Measurements from ENCODE around the gene TMPRSS11A. TPM values are rescaled to one million over a fixed set of nuclear protein-coding genes. Genes with fewer than 3 reads are reported as not detected.

The TMPRSS11A gene
- total and polyA plus RNA-seq, 2 experiments from 2014 or later: not detected

DNA sequence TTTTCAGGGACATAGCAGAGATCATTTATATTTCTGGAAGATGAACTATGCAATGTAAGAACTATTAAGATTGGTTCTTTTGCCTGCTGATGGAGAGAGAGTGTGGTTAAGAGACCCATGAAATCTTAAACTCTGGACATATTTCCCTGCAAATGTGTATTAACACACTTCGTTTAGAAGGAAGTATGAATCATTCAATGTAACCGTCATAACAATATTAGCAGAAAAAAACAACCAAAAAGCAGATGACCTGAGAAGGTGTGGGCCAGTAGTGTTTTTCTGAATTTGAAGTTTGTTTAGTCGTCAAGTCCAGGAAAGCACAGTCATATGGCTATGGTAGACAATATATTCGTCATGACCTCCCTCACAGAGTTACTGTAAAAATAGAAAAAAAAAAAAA is 77.0 kb downstream of the TMPRSS11A start:
- H2AFZ ChIP-seq: no peak overlapping the region
- H3K9me3 Mint-ChIP-seq: no peaks in the 10 kb centered on the region

More for the DNA sequence above, 77.0 kb downstream of the TMPRSS11A start:
- no peak for TF ChIP-seq STAT1 (IDR thresholded peaks at IDR 0.05; ENCODE audit: unreplicated experiment)
- TF ChIP-seq JUNB (IDR thresholded peaks at IDR 0.05; ENCODE audit: unreplicated experiment): no peak
- no peak for TF ChIP-seq EZH2 (IDR thresholded peaks at IDR 0.05; ENCODE audit: low read depth, unreplicated experiment)
- TF ChIP-seq, protein P1, sequence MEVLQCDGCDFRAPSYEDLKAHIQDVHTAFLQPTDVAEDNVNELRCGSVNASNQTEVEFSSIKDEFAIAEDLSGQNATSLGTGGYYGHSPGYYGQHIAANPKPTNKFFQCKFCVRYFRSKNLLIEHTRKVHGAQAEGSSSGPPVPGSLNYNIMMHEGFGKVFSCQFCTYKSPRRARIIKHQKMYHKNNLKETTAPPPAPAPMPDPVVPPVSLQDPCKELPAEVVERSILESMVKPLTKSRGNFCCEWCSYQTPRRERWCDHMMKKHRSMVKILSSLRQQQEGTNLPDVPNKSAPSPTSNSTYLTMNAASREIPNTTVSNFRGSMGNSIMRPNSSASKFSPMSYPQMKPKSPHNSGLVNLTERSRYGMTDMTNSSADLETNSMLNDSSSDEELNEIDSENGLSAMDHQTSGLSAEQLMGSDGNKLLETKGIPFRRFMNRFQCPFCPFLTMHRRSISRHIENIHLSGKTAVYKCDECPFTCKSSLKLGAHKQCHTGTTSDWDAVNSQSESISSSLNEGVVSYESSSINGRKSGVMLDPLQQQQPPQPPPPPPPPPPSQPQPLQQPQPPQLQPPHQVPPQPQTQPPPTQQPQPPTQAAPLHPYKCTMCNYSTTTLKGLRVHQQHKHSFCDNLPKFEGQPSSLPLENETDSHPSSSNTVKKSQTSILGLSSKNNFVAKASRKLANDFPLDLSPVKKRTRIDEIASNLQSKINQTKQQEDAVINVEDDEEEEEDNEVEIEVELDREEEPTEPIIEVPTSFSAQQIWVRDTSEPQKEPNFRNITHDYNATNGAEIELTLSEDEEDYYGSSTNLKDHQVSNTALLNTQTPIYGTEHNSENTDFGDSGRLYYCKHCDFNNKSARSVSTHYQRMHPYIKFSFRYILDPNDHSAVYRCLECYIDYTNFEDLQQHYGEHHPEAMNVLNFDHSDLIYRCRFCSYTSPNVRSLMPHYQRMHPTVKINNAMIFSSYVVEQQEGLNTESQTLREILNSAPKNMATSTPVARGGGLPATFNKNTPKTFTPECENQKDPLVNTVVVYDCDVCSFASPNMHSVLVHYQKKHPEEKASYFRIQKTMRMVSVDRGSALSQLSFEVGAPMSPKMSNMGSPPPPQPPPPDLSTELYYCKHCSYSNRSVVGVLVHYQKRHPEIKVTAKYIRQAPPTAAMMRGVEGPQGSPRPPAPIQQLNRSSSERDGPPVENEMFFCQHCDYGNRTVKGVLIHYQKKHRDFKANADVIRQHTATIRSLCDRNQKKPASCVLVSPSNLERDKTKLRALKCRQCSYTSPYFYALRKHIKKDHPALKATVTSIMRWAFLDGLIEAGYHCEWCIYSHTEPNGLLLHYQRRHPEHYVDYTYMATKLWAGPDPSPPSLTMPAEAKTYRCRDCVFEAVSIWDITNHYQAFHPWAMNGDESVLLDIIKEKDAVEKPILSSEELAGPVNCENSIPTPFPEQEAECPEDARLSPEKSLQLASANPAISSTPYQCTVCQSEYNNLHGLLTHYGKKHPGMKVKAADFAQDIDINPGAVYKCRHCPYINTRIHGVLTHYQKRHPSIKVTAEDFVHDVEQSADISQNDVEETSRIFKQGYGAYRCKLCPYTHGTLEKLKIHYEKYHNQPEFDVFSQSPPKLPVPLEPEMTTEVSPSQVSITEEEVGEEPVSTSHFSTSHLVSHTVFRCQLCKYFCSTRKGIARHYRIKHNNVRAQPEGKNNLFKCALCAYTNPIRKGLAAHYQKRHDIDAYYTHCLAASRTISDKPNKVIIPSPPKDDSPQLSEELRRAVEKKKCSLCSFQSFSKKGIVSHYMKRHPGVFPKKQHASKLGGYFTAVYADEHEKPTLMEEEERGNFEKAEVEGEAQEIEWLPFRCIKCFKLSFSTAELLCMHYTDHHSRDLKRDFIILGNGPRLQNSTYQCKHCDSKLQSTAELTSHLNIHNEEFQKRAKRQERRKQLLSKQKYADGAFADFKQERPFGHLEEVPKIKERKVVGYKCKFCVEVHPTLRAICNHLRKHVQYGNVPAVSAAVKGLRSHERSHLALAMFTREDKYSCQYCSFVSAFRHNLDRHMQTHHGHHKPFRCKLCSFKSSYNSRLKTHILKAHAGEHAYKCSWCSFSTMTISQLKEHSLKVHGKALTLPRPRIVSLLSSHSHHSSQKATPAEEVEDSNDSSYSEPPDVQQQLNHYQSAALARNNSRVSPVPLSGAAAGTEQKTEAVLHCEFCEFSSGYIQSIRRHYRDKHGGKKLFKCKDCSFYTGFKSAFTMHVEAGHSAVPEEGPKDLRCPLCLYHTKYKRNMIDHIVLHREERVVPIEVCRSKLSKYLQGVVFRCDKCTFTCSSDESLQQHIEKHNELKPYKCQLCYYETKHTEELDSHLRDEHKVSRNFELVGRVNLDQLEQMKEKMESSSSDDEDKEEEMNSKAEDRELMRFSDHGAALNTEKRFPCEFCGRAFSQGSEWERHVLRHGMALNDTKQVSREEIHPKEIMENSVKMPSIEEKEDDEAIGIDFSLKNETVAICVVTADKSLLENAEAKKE (CRISPR knock-in tag; IDR thresholded peaks at IDR 0.05): no peak
- Histone ChIP-seq H4K20me1 (replicated peaks; ENCODE audit: insufficient read depth) (no peaks in the 10 kb centered on the region), H3K4me2 (no peak overlapping the region), H3K27me3 (ENCODE audit: insufficient read depth) (no peaks in the 10 kb centered on the region), H3K4me1 (ENCODE audit: insufficient read depth) (no peaks in the 10 kb centered on the region), H3F3A (replicated peaks; ENCODE audit: low read depth) (no peaks in the 10 kb centered on the region), H3K9me2 (ENCODE audit: insufficient read depth) (no peaks in the 10 kb centered on the region), H3K4me3 (no peak overlapping the region), H3K36me3 (ENCODE audit: insufficient read depth) (no peaks in the 10 kb centered on the region), H3K27ac (ENCODE audit: low read depth) (no peak overlapping the region), H3K79me2 (replicated peaks; ENCODE audit: insufficient read depth) (no peaks in the 10 kb centered on the region)
- peaks cover 11% of the 10 kb centered on the region; the same call in 2 of the 3 replicates for H3K4me1 Mint-ChIP-seq
- H3K4me3 Mint-ChIP-seq: no peak overlapping the region
- peak overlapping the region; percentile 69; the same call in 1 of the 2 replicates for H3K27ac Mint-ChIP-seq
- no peak for ATAC-seq
- no peaks in the 10 kb centered on the region for H3K27me3 Mint-ChIP-seq (ENCODE audit: insufficient read depth, low read depth, poor library complexity)
- DNase-seq (ENCODE audit: low spot score): no peak
- H3K36me3 Mint-ChIP-seq (ENCODE audit: low read depth): no peaks in the 10 kb centered on the region
